ENCODE measurements around the gene ABCD4.

Gene ABCD4

GRCh38 chr14:74309125-74310022 lies 6.6 kb upstream of the ABCD4 start:
- CTCF ChIA-PET: interaction anchor here (0.5 to 2.1 kb wide), 7 partner anchors 9 to 665 kb away, joined by 3 to 5 read pairs (median 3); no protein-coding TSS in a partner anchor

DNA sequence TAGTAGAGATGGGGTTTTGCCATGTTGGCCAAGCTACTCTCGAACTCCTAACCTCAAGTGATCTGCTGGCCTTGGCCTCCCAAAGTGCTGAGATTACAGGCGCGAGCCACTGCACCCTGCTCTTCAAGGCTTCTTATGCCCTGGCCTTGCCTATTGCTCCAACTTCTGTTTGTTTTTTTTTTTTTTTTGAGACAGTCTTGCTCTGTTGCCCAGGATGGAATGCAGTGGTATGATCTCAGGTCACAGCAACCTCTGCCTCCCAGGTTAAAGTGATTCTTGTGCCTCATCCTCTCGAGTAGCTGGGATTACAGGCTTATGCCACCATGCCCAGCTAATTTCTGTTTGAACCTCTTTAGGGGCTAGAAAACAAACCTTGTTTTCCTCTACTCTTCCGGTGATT lies 6.0 kb upstream of the ABCD4 start:
- ChIA-PET POLR2A (interaction anchor here (0.7 kb wide), 1 partner anchor 10 kb away, joined by 6 read pairs; no protein-coding TSS in a partner anchor), CTCF (interaction anchor here (0.6 to 2.1 kb wide), 5 partner anchors 9 to 191 kb away, joined by 3 to 5 read pairs (median 3); no protein-coding TSS in a partner anchor)
- no peaks in the 10 kb centered on the region for H3K4me1 ChIP-seq (ENCODE audit: control insufficient read depth, insufficient read depth, low read length)
- H3K9me3 ChIP-seq (ENCODE audit: control insufficient read depth, insufficient read depth, low read depth, low read length): no peaks in the 10 kb centered on the region
- no peak overlapping the region for H3K4me3 ChIP-seq (ENCODE audit: low read depth, low read length)
- no peak overlapping the region for H3K27ac ChIP-seq (ENCODE audit: extremely low read depth, low read depth, low read length)
- H3K36me3 ChIP-seq (ENCODE audit: control insufficient read depth in 2 of 2, insufficient read depth in 1 of 2, low read length in 2 of 2): no peaks in the 10 kb centered on the region
- TF ChIP-seq ZNF335 (tag by site-specific recombination; conservative IDR thresholded peaks at IDR 0.05): no peak
- no peak for TF ChIP-seq ZNF138 (tag by site-specific recombination; IDR thresholded peaks at IDR 0.05; ENCODE audit: borderline replicate concordance)
- TF ChIP-seq ZNF239 (tag by site-specific recombination; IDR thresholded peaks at IDR 0.05): no peak
- no peak for TF ChIP-seq ZNF133 (tag by site-specific recombination; IDR thresholded peaks at IDR 0.05)
- TF ChIP-seq ZNF558 (tag by site-specific recombination; IDR thresholded peaks at IDR 0.05): no peak
- no peak for TF ChIP-seq ZIC2 (tag by site-specific recombination; IDR thresholded peaks at IDR 0.05)
- no peak for TF ChIP-seq ZNF488 (tag by site-specific recombination; IDR thresholded peaks at IDR 0.05)
- no peak for TF ChIP-seq ZBTB1 (tag by site-specific recombination; IDR thresholded peaks at IDR 0.05)
- TF ChIP-seq, protein P1, sequence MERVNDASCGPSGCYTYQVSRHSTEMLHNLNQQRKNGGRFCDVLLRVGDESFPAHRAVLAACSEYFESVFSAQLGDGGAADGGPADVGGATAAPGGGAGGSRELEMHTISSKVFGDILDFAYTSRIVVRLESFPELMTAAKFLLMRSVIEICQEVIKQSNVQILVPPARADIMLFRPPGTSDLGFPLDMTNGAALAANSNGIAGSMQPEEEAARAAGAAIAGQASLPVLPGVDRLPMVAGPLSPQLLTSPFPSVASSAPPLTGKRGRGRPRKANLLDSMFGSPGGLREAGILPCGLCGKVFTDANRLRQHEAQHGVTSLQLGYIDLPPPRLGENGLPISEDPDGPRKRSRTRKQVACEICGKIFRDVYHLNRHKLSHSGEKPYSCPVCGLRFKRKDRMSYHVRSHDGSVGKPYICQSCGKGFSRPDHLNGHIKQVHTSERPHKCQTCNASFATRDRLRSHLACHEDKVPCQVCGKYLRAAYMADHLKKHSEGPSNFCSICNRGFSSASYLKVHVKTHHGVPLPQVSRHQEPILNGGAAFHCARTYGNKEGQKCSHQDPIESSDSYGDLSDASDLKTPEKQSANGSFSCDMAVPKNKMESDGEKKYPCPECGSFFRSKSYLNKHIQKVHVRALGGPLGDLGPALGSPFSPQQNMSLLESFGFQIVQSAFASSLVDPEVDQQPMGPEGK (tag by site-specific recombination; IDR thresholded peaks at IDR 0.05): no peak
- no peak for TF ChIP-seq ZNF785 (tag by site-specific recombination; IDR thresholded peaks at IDR 0.05)
- no peak for TF ChIP-seq ZSCAN30 (tag by site-specific recombination; IDR thresholded peaks at IDR 0.05)
- no peak for TF ChIP-seq IKZF3 (tag by site-specific recombination; IDR thresholded peaks at IDR 0.05)

More at GRCh38 chr14:74309125-74310022, 6.6 kb upstream of the ABCD4 start:
- H3K27ac ChIP-seq (ENCODE audit: extremely low read depth, low read depth, low read length): no peak overlapping the region
- no peaks in the 10 kb centered on the region for H3K4me1 ChIP-seq (ENCODE audit: control insufficient read depth, insufficient read depth, low read length)
- POLR2A ChIA-PET: interaction anchor here (0.7 kb wide), 1 partner anchor 9 kb away, joined by 6 read pairs; no protein-coding TSS in a partner anchor
- H3K4me3 ChIP-seq (ENCODE audit: low read depth, low read length): no peak overlapping the region
- H3K36me3 ChIP-seq (ENCODE audit: control insufficient read depth in 2 of 2, insufficient read depth in 1 of 2, low read length in 2 of 2): no peaks in the 10 kb centered on the region
- H3K9me3 ChIP-seq (ENCODE audit: control insufficient read depth, insufficient read depth, low read depth, low read length): no peaks in the 10 kb centered on the region
- no peak for TF ChIP-seq ZNF501 (tag by site-specific recombination; IDR thresholded peaks at IDR 0.05)
- no peak for TF ChIP-seq ZNF404 (tag by site-specific recombination; IDR thresholded peaks at IDR 0.05)
- TF ChIP-seq ZNF311 (tag by site-specific recombination; IDR thresholded peaks at IDR 0.05; ENCODE audit: borderline replicate concordance): no peak
- TF ChIP-seq PBX3 (CRISPR knock-in tag; IDR thresholded peaks at IDR 0.05): no peak
- no peak for TF ChIP-seq KLF7 (tag by site-specific recombination; IDR thresholded peaks at IDR 0.05; ENCODE audit: borderline replicate concordance)
- no peak for TF ChIP-seq ZNF621 (tag by site-specific recombination; IDR thresholded peaks at IDR 0.05)
- TF ChIP-seq ZNF19 (tag by site-specific recombination; IDR thresholded peaks at IDR 0.05; ENCODE audit: low read depth): no peak
- TF ChIP-seq, protein P2, sequence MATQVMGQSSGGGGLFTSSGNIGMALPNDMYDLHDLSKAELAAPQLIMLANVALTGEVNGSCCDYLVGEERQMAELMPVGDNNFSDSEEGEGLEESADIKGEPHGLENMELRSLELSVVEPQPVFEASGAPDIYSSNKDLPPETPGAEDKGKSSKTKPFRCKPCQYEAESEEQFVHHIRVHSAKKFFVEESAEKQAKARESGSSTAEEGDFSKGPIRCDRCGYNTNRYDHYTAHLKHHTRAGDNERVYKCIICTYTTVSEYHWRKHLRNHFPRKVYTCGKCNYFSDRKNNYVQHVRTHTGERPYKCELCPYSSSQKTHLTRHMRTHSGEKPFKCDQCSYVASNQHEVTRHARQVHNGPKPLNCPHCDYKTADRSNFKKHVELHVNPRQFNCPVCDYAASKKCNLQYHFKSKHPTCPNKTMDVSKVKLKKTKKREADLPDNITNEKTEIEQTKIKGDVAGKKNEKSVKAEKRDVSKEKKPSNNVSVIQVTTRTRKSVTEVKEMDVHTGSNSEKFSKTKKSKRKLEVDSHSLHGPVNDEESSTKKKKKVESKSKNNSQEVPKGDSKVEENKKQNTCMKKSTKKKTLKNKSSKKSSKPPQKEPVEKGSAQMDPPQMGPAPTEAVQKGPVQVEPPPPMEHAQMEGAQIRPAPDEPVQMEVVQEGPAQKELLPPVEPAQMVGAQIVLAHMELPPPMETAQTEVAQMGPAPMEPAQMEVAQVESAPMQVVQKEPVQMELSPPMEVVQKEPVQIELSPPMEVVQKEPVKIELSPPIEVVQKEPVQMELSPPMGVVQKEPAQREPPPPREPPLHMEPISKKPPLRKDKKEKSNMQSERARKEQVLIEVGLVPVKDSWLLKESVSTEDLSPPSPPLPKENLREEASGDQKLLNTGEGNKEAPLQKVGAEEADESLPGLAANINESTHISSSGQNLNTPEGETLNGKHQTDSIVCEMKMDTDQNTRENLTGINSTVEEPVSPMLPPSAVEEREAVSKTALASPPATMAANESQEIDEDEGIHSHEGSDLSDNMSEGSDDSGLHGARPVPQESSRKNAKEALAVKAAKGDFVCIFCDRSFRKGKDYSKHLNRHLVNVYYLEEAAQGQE (tag by site-specific recombination; IDR thresholded peaks at IDR 0.05): no peak
- no peak for TF ChIP-seq ZNF202 (tag by site-specific recombination; IDR thresholded peaks at IDR 0.05; ENCODE audit: borderline replicate concordance)
- TF ChIP-seq ZNF449 (tag by site-specific recombination; IDR thresholded peaks at IDR 0.05): no peak
- no peak for TF ChIP-seq ZNF747 (tag by site-specific recombination; IDR thresholded peaks at IDR 0.05)
- TF ChIP-seq ZNF214 (tag by site-specific recombination; IDR thresholded peaks at IDR 0.05; ENCODE audit: borderline replicate concordance): no peak
- no peak for TF ChIP-seq YY1 (tag by site-specific recombination; IDR thresholded peaks at IDR 0.05)
- TF ChIP-seq ZBTB17 (tag by site-specific recombination; IDR thresholded peaks at IDR 0.05): no peak
- TF ChIP-seq ZNF561 (tag by site-specific recombination; IDR thresholded peaks at IDR 0.05; ENCODE audit: borderline replicate concordance): no peak
- TF ChIP-seq GLI4 (tag by site-specific recombination; IDR thresholded peaks at IDR 0.05): no peak
- TF ChIP-seq ZNF658 (tag by site-specific recombination; IDR thresholded peaks at IDR 0.05): no peak
- TF ChIP-seq ZNF600 (tag by site-specific recombination; IDR thresholded peaks at IDR 0.05): no peak
- TF ChIP-seq ZNF292 (tag by site-specific recombination; IDR thresholded peaks at IDR 0.05; ENCODE audit: borderline replicate concordance, low read depth): no peak

Data from HEK293 (cell line).